Stimulated activated CD8-positive, alpha-beta memory T cell treated with anti-CD3 and anti-CD28 coated beads, Interleukin-4, amount 100 ng/mL, for 48 hours (primary cell): ENCODE measurements around the gene SURF4.
A peak's percentile ranks its signal among the peaks of the same experiment; 100 is the strongest.

Experiments used
- DNase-seq: peaks from one replicate; pipeline ENCODE4 v3.0.0-alpha.2; 2020

The SURF4 gene

GRCh38 chr9:133351526-133351907 lies 24.3 kb downstream of the SURF4 start:
- DNase-seq = no peak

- DNase-seq = peak; percentile 64
Observed at GRCh38 chr9:133349965-133350616, 25.8 kb downstream of the SURF4 start.

- DNase-seq = no peak
Observed at GRCh38 chr9:133348718-133349573, 26.9 kb downstream of the SURF4 start.

- DNase-seq = peak; percentile 94
Observed at GRCh38 chr9:133347985-133348717, 27.7 kb downstream of the SURF4 start, which contains the start of the genes MED22 and RPL7A. Gene MED22 (minus strand): TSS chr9:133348131. CDS start chr9:133346662, 1,469 bp downstream. Gene RPL7A (plus strand): TSS chr9:133348218. CDS start chr9:133348244, 26 bp downstream.

GRCh38 chr9:133347515-133347984 lies 28.3 kb downstream of the SURF4 start:
- no peak for DNase-seq

GRCh38 chr9:133346021-133346785 lies 29.7 kb downstream of the SURF4 start:
- no peak for DNase-seq

GRCh38 chr9:133345596-133345995 lies 30.3 kb downstream of the SURF4 start:
- no peak for DNase-seq

GRCh38 chr9:133344979-133345378 lies 30.9 kb downstream of the SURF4 start:
- no peak for DNase-seq

- no peak for DNase-seq
Observed at GRCh38 chr9:133344071-133344470, 31.8 kb downstream of the SURF4 start.

- no peak for DNase-seq
Observed at GRCh38 chr9:133342570-133342969, 33.3 kb downstream of the SURF4 start.

- DNase-seq = no peak
Observed at GRCh38 chr9:133342069-133342406, 33.8 kb downstream of the SURF4 start.

GRCh38 chr9:133341369-133342068 lies 34.3 kb downstream of the SURF4 start:
- no peak for DNase-seq

- DNase-seq = no peak
Observed at GRCh38 chr9:133340916-133341315, 34.9 kb downstream of the SURF4 start.

- no peak for DNase-seq
Observed at GRCh38 chr9:133340256-133340655, 35.6 kb downstream of the SURF4 start.

GRCh38 chr9:133339641-133340040 lies 36.2 kb downstream of the SURF4 start:
- no peak for DNase-seq

- peak; percentile 95 for DNase-seq
Observed at GRCh38 chr9:133335924-133336811, 39.7 kb downstream of the SURF4 start, which contains the start of gene SURF6. Gene SURF6 (minus strand): TSS chr9:133336188. CDS start chr9:133336132, 56 bp downstream.

- peak; percentile 24 for DNase-seq
Observed at GRCh38 chr9:133334888-133335287, 41.0 kb downstream of the SURF4 start.

GRCh38 chr9:133334161-133334560 lies 41.7 kb downstream of the SURF4 start:
- DNase-seq = no peak

GRCh38 chr9:133333566-133333965 lies 42.3 kb downstream of the SURF4 start:
- DNase-seq = no peak

GRCh38 chr9:133333011-133333410 lies 42.8 kb downstream of the SURF4 start:
- no peak for DNase-seq

- DNase-seq = no peak
Observed at GRCh38 chr9:133332381-133332730, 43.5 kb downstream of the SURF4 start.
